GM18511 (cell line): ENCODE measurements around the gene TEX35.
"Not testable (repeated sequence)": the region's sequence is repeated elsewhere in the genome, so short reads cannot be mapped to it uniquely, and the experiment has no call there.

Source experiments
- ATAC-seq: cut with Tn5 transposase; IDR thresholded peaks from one replicate; pipeline ENCODE4 v1.9.1; 2021; ENCODE audit warnings: mild to moderate bottlenecking, moderate library complexity; ENCODE audit not compliant: unreplicated experiment

The TEX35 gene

GRCh38 chr1:178493301-178493741, 19.6 kb upstream of the TEX35 start:
- no peak for ATAC-seq

GRCh38 chr1:178494569-178494971, 18.3 kb upstream of the TEX35 start:
- ATAC-seq: no peak

- ATAC-seq: no peak
Observed at GRCh38 chr1:178495158-178495557, 17.8 kb upstream of the TEX35 start.

- ATAC-seq: no peak
Observed at GRCh38 chr1:178495741-178496409, 17.0 kb upstream of the TEX35 start.

- ATAC-seq: no peak
Observed at GRCh38 chr1:178496410-178497135, 16.3 kb upstream of the TEX35 start, which contains the start of gene CLEC20A. Gene CLEC20A, minus strand, starts transcription at chr1:178496964. Its CDS starts 25 bp downstream, at chr1:178496939.

GRCh38 chr1:178497903-178498478, 14.9 kb upstream of the TEX35 start:
- ATAC-seq: no peak

- no peak for ATAC-seq
Observed at GRCh38 chr1:178498896-178499675, 13.8 kb upstream of the TEX35 start.

GRCh38 chr1:178500091-178500770, 12.7 kb upstream of the TEX35 start:
- ATAC-seq: no peak

GRCh38 chr1:178500936-178501554, 11.9 kb upstream of the TEX35 start:
- ATAC-seq: no peak

- ATAC-seq: peak; percentile 91
Observed at GRCh38 chr1:178501705-178502329, 11.1 kb upstream of the TEX35 start.

- no peak for ATAC-seq
Observed at GRCh38 chr1:178502330-178502714, 10.6 kb upstream of the TEX35 start.

GRCh38 chr1:178502856-178503255, 10.1 kb upstream of the TEX35 start:
- no peak for ATAC-seq

- not testable (repeated sequence) for ATAC-seq
Observed at GRCh38 chr1:178503316-178503715, 9.6 kb upstream of the TEX35 start.

- ATAC-seq: no peak
Observed at GRCh38 chr1:178503849-178504248, 9.1 kb upstream of the TEX35 start.

GRCh38 chr1:178504286-178504685, 8.6 kb upstream of the TEX35 start:
- ATAC-seq: no peak

- ATAC-seq: no peak
Observed at GRCh38 chr1:178506177-178506576, 6.7 kb upstream of the TEX35 start.

GRCh38 chr1:178506669-178507068, 6.2 kb upstream of the TEX35 start:
- no peak for ATAC-seq

- no peak for ATAC-seq
Observed at GRCh38 chr1:178509414-178510007, 3.4 kb upstream of the TEX35 start.

- ATAC-seq: no peak
Observed at GRCh38 chr1:178510155-178510554, 2.8 kb upstream of the TEX35 start.
